ENCODE data around the gene ZNF502.
"Not testable (repeated sequence)": the region's sequence is repeated elsewhere in the genome, so short reads cannot be mapped to it uniquely, and the experiment has no call there.

Gene ZNF502

GRCh38 chr3:44712455-44713075 is at the start of gene ZNF502:
Gene ZNF502 (plus strand): TSS chr3:44712660. CDS start chr3:44720262, 7,602 bp downstream.
- peak; percentile 38 to 54 for DNase-seq (ENCODE audit: low read depth in 2 of 2)

- DNase-seq (ENCODE audit: low read depth in 2 of 2) = no peak
Observed at GRCh38 chr3:44665173-44665572, 47.3 kb upstream of the ZNF502 start.

GRCh38 chr3:44666346-44666745 is 46.1 kb upstream of the ZNF502 start:
- no peak for DNase-seq (ENCODE audit: low read depth in 2 of 2)

DNA sequence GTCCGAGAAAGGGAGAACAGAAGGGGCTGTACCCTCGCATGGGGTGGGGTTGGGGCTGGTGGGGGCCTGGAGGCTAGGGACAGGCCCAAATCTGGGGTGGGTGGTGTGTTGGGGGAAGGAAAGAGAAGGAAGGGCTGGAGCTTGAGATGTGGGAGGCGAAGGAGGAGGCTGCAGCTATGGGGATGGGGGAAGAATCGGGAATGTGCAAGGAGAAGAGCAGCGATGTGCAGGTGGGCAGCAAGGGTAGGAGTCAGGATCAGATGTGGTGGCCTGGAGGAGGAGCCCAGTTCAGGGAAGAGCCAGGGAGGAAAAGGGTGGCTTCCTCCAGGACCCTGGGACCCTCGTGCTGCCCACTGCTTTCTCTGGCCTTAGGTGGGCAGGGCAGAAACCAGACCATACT is 42.7 kb upstream of the ZNF502 start:
- DNase-seq (ENCODE audit: low read depth in 2 of 2) = no peak

- not testable (repeated sequence) for DNase-seq (ENCODE audit: low read depth in 2 of 2)
Observed at GRCh38 chr3:44673466-44673865, 39.0 kb upstream of the ZNF502 start.

DNA sequence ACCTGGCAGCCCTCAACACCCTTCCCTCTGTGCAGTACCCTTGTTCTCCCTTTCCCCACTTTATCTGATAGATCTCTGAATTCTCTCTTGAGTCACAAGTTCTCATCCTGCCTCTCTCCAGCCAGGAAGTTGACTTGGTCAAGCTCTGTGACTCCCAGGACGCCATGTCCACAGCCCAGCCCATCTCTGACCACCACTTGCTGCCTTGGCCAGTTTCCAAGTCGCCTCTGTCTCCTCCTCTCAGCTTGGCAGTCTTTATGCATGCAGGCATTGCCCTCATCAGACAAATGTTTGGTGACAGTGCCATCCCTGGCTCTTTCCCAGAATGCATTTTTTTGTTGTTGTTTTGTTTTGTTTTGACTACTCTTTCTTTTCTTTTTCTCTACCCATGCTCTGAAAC is 38.2 kb upstream of the ZNF502 start:
- no peak for DNase-seq (ENCODE audit: low read depth in 2 of 2)

DNA sequence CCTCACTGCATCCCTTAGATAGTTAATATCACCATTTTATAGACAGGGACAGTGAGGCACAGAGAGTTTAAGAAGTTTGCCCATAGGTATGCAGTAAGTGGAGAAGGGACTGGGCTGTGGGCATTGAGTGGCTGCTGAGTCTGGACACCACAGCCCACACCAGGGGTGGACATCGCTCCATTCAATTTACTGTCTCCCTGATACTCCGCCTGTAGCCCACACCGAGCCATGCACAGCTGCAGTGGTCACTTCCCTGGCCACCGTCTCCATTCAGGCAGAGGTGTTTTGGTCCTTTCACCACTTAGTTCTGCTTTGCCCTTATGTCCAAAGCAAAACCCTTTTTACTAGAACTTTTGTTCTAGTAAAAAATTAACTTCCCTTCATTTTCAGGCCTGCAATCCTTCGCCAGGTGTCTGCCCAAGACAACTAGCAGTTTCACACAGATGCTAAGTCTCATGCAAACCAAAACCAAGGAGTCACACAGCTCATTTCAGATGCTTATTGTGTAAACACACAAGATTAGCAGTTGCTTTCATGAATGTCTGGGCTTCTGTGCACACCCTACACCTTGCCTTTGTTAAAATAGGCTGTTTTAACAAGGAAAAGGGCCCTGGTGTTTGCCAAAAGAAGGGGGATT is 33.9 kb upstream of the ZNF502 start:
- DNase-seq (ENCODE audit: low read depth in 2 of 2) = no peak

- DNase-seq (ENCODE audit: low read depth in 2 of 2) = no peak
Observed at GRCh38 chr3:44680921-44681455, 31.5 kb upstream of the ZNF502 start.

DNA sequence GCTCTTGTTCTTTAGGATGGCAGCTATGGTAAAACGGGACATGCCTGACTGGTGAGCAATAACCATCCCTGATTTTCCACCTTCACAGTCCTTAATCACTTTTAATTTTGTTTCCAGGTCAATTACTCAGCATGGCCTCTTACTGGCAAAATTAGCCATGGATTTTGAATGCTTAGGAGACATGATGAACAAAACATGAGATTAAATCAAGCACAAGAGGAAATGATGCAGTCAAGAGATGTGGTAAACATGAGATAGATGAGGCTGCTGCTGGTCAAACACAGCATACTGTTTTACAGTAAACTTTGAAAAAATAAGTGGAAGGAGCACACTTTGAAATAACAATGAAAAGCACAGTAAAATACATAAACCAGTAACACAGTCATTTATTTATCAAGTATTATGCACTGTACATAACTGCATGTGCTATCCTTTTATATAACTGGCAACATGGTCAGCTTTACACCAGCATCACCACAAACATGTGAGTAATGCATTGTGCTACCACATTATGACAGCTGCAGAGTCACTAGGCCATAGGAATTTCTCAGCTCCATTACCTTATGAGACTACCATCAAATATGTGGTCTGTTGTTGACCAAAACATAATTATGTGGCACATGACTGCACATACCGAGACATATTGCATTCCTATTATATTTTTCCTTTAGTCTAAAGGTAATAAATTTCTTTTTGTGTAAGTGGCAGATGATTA is 30.1 kb upstream of the ZNF502 start:
- no peak for DNase-seq (ENCODE audit: low read depth in 2 of 2)

DNA sequence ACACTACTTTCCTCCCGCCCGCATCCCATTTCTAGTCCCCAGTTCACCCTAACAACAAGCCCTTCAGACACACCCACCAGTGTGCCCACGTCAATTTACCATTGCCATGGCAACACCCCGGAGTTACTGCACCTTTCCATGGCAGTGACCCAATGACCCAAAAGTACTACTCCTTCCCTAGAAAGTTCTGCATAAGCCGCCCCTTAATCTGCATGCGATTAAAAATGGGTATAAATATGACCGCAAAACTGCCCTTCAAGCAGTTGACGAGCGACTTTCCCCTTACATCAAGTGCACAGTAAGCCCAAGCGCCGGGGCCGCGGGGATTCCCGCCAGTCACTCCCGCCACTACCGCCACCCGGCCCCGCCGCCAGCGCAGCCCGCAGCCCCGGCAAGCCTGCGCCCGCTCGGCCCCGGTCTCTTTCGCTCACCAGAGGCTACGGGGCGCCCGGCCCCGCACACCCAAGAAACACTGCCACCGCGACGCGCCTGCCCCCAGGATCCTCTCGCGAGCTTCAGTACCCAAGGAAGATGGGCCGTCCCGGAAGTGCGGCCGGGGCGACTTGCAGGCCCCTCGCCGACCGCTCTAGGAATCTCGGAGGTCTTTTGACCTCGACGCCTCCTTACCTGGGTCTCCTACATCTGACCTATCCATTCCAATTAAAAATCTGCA is 27.2 kb upstream of the ZNF502 start:
- peak; percentile 6 to 53 for DNase-seq (ENCODE audit: low read depth in 2 of 2)

DNA sequence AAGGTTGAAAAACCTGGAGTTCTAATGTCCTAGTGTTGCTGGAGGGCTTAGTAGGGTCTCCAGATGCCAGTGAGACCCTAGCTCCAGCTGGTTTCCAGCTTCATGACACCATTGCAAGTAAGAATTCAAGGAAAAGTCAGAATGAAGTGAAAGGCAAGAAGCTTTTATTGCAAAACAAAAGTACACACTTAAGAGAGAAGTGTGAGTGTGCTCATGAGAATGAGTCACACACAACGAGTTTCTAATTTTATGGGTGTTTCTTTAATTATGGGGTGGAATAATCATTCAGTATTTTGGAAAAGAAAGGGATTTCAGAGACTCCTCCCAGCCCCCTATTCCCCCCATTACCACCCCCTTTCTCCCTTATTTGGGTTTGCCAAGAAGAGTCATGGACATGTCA is 24.6 kb upstream of the ZNF502 start:
- no peak for DNase-seq (ENCODE audit: low read depth in 2 of 2)

- DNase-seq (ENCODE audit: low read depth in 2 of 2) = no peak
Observed at GRCh38 chr3:44721231-44722102, 9.0 kb downstream of the ZNF502 start.

GRCh38 chr3:44722103-44722401 is 9.6 kb downstream of the ZNF502 start:
- DNase-seq (ENCODE audit: low read depth in 2 of 2) = no peak

- peak; percentile 62 to 82 for DNase-seq (ENCODE audit: low read depth in 2 of 2)
Observed at GRCh38 chr3:44729384-44729910, 17.0 kb downstream of the ZNF502 start, which contains the start of gene ZNF501. Gene ZNF501 (plus strand): TSS chr3:44729635. CDS start chr3:44734422, 4,787 bp downstream.

GRCh38 chr3:44734646-44735168 is 22.2 kb downstream of the ZNF502 start:
- no peak for DNase-seq (ENCODE audit: low read depth in 2 of 2)

DNA sequence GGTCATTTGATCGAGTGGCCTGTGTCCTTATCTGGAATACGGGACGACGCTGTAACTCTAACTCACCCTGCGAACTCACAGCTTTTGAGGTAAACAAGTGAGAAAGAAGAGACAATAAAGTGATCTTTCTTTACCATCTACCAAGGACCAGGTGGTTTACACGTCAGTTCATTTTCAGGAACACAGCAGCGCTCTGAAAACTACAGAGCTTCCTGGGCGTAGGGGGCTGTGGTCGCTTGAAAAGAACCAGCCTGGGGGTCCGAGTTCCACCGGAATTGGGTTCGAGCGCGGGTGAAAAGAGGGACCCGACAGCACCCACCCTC is 48.6 kb downstream of the ZNF502 start:
- no peak for DNase-seq (ENCODE audit: low read depth in 2 of 2)

GRCh38 chr3:44761424-44762169 is 49.1 kb downstream of the ZNF502 start, which contains the start of the genes KIAA1143 and KIF15:
Gene KIAA1143 (minus strand): TSS chr3:44761619. CDS start chr3:44761602, 17 bp downstream.
Gene KIF15 (plus strand): TSS chr3:44761794. CDS start chr3:44761866, 72 bp downstream.
- DNase-seq (ENCODE audit: low read depth in 2 of 2) = peak; percentile 99

DNA sequence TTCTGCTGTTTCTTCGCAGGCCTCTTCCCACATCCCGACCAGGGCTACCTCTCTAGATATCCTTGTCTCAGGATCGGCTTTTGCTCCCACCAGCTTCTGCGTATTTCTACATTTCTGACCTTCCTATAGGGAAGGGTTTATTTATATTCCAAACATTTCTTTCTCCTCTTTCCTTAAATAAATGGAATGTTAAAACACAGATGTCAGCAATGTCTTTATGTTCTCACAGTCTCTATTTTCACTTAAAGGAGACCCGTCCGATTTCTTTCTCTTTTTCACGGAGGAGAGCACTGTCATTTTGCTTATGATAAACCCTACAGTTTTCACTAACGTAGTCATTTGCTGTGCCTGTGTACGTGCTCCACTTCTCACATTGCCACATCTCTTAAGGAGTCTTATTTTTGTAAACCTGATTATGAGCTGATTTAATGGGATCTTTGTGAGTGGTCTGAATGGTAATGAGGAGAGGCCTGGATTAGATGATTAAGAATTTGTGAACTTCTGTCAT is 49.8 kb downstream of the ZNF502 start:
- DNase-seq (ENCODE audit: low read depth in 2 of 2) = no peak

GRCh38 chr3:44762690-44763089 is 50.2 kb downstream of the ZNF502 start:
- no peak for DNase-seq (ENCODE audit: low read depth in 2 of 2)

GRCh38 chr3:44764248-44764647 is 51.8 kb downstream of the ZNF502 start:
- no peak for DNase-seq (ENCODE audit: low read depth in 2 of 2)

All from stimulated activated CD4-positive, alpha-beta T cell treated with anti-CD3 and anti-CD28 coated beads, Interleukin-1b, Interleukin-23, amount 100 ng/mL, for 4 hours (primary cell).